ENCODE results near the gene CD109.
A peak's percentile ranks its signal among the peaks of the same experiment; 100 is the strongest.

CD109 gene

DNA sequence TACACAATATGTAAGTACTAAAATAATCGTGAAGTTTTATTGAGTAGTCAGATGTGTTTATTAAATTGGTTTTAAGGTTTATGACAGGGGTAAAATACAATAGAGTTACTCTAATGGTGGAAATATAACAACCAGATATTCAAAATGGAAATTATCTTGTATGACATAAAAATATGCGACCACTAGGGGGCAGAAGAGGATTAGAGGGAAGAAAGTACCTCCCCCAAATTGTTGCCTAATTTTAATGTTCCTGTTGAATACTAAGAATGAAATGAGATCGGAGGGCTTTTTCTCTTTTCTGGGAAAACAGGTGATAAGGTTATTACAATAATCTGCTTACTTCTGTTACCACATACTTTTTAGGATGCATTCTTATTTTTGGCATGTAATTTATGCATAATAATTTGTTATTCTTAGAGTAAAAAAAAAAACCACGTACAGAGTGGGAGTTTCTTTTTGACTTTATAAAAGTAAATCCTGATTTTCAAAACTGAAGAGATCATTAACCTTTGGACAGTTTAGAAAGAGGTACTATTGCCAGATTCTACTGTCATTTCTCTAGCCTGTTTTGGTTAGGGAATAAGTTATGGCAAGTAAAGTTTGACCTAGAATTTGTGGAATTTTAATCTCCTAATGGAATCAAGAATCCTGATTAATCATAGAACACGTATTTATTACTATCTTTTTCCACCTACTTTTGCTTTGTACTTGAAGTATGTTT lies 159.2 kb downstream of the CD109 start:
- peak; percentile 84 to 87 for DNase-seq (ENCODE audit: low read depth in 2 of 2)
- TF ChIP-seq, protein P1, sequence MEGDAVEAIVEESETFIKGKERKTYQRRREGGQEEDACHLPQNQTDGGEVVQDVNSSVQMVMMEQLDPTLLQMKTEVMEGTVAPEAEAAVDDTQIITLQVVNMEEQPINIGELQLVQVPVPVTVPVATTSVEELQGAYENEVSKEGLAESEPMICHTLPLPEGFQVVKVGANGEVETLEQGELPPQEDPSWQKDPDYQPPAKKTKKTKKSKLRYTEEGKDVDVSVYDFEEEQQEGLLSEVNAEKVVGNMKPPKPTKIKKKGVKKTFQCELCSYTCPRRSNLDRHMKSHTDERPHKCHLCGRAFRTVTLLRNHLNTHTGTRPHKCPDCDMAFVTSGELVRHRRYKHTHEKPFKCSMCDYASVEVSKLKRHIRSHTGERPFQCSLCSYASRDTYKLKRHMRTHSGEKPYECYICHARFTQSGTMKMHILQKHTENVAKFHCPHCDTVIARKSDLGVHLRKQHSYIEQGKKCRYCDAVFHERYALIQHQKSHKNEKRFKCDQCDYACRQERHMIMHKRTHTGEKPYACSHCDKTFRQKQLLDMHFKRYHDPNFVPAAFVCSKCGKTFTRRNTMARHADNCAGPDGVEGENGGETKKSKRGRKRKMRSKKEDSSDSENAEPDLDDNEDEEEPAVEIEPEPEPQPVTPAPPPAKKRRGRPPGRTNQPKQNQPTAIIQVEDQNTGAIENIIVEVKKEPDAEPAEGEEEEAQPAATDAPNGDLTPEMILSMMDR (IDR thresholded peaks at IDR 0.05; ENCODE audit: low read depth, low read length): peak; percentile 53
- H3K4me3 ChIP-seq (replicated peaks in 1 of 2; ENCODE audit: low read depth in 2 of 2, low read length in 2 of 2): no peak overlapping the region

DNA sequence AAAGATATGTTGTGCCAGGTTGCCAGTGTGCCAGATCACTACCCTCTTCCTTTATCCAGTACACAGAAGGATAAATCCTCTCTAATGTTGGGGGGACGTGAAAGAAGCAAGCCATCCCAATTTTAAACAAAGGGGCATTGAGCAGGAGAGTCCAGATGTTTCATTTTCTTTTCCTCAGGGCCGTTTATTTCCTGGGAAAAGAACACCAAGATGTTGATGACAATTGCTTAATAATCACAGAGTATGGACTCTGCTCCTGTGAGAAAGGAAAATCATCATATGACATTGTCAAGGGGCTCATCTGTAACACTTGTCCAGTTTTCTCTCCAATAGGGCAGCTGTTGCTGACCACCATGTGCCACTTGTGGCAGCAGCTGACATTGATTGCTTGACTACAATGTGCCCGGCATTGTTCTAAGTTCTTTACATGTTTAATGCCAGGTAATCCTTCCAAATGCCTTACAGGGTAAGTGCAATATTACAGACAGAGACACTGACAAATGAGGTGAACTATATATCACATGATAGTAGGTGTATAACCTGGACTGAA lies 161.4 kb downstream of the CD109 start:
- TF ChIP-seq, protein P1 (IDR thresholded peaks at IDR 0.05; ENCODE audit: low read depth, low read length): no peak
- no peak for DNase-seq (ENCODE audit: low read depth in 2 of 2)
- no peak overlapping the region for H3K4me3 ChIP-seq (replicated peaks in 1 of 2; ENCODE audit: low read depth in 2 of 2, low read length in 2 of 2)

DNA sequence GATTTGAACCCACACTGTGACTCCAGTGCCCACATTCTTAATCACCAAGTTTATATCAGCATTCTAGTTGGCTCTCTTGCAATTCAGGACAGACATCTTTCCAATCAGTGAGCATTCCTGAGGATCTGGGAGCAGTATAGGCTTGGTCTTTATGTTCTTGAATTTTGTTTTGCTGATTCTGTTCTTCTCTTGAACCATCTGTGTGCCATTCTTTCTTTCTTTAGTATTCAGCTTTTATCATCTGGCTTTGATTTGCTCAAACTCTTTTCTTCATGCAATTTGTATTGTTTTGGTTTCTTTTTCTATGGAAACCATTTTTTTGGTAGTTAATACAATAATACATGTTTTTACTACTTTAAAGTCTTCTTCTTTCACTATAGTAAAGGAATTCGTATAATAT lies 162.4 kb downstream of the CD109 start:
- no peak for DNase-seq (ENCODE audit: low read depth in 2 of 2)
- no peak overlapping the region for H3K4me3 ChIP-seq (replicated peaks in 1 of 2; ENCODE audit: low read depth in 2 of 2, low read length in 2 of 2)
- TF ChIP-seq, protein P1 (IDR thresholded peaks at IDR 0.05; ENCODE audit: low read depth, low read length): no peak

DNA sequence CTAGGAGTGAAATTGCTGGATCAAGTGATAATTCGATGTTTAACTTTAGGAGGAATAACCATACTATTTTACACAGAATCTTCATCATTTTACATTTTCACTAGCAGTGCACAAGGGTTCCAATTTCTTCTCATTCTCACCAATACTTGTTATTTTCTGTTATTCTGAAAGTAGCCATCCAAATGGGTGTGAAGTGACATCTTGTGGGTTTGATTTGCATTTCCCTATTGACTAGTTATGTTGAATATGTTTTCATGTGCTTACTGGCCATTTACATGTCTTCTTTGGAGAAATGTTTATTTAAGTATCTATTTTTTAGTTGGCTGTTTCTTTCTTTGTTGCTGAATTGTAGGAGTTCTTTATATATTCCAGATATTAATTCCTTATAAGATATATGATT lies 164.3 kb downstream of the CD109 start:
- DNase-seq (ENCODE audit: low read depth in 2 of 2): no peak
- H3K4me3 ChIP-seq (replicated peaks in 1 of 2; ENCODE audit: low read depth in 2 of 2, low read length in 2 of 2): no peak overlapping the region
- TF ChIP-seq, protein P1 (IDR thresholded peaks at IDR 0.05; ENCODE audit: low read depth, low read length): no peak

DNA sequence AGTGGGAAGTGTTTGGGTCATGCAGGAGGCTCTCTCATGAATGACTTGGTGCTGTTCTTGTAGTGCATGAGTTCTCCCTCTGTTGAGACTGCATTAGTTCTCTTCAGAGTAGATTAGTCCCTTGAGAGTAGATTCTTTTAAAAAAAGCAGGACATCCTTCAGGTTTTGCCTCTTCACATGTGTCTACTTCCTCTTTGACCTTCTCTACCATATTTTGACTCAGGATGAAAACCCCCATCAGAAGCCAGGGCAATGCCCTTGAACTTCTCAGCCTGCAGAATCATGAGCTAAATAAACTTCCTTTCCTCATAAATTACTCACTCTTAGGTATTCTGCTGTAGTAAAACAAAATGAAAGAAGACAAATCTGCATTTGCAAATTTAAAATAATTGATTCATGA lies 170.3 kb downstream of the CD109 start:
- H3K4me3 ChIP-seq (replicated peaks in 1 of 2; ENCODE audit: low read depth in 2 of 2, low read length in 2 of 2): no peak overlapping the region
- TF ChIP-seq, protein P1 (IDR thresholded peaks at IDR 0.05; ENCODE audit: low read depth, low read length): no peak
- no peak for DNase-seq (ENCODE audit: low read depth in 2 of 2)

DNA sequence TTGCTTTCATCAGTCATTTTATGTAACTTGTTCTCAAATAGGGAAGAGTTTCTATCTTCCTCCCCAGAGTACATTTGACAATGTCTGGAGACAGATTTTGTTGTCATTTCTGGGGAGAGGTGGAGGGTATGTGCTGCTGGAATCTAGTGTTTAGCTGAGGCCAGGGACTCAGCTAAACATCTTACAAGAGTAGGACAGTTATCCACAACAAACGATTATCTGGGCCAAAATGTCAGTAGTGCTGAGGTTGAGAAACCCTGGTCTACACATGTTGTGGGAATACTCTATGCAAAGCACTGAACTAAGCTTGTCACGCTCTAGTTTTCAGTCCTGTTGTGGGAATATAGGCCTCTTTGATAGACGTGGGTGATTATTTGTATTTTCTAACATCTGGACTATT lies 171.4 kb downstream of the CD109 start:
- TF ChIP-seq, protein P1 (IDR thresholded peaks at IDR 0.05; ENCODE audit: low read depth, low read length): no peak
- DNase-seq (ENCODE audit: low read depth in 2 of 2): no peak
- H3K4me3 ChIP-seq (replicated peaks in 1 of 2; ENCODE audit: low read depth in 2 of 2, low read length in 2 of 2): no peak overlapping the region

Data from cardiac fibroblast (primary cell).